ENCODE measurements around the gene MSANTD3.

GRCh38 chr9:100401042-100401441 is 25.9 kb upstream of the MSANTD3 start:
- no peak for TF ChIP-seq CTCF (IDR thresholded peaks at IDR 0.05; ENCODE audit: low read depth, low read length)
- TF ChIP-seq POLR2A (IDR thresholded peaks at IDR 0.05; ENCODE audit: extremely low read depth, insufficient read length): no peak

All from NB4 (cell line).